Head of caudate nucleus (tissue), 42 donors: ENCODE measurements around the gene PLCG2.
"Not testable (repeated sequence)": the region's sequence is repeated elsewhere in the genome, so short reads cannot be mapped to it uniquely, and the experiment has no call there.

Source experiments
- DNase-seq, 42 donors: peaks; one replicate each; pipeline versions ENCODE4 v3.0.0 to v3.0.0-alpha.2; 2020 to 2021; ENCODE audit warnings: mixed read lengths in 7 of 42
- intact Hi-C: fragments of 100-400 bp; cut with DNase I; formaldehyde crosslinking; loops from one replicate; pipeline ENCODE4 v1.15.0; 2022

PLCG2 gene

DNA sequence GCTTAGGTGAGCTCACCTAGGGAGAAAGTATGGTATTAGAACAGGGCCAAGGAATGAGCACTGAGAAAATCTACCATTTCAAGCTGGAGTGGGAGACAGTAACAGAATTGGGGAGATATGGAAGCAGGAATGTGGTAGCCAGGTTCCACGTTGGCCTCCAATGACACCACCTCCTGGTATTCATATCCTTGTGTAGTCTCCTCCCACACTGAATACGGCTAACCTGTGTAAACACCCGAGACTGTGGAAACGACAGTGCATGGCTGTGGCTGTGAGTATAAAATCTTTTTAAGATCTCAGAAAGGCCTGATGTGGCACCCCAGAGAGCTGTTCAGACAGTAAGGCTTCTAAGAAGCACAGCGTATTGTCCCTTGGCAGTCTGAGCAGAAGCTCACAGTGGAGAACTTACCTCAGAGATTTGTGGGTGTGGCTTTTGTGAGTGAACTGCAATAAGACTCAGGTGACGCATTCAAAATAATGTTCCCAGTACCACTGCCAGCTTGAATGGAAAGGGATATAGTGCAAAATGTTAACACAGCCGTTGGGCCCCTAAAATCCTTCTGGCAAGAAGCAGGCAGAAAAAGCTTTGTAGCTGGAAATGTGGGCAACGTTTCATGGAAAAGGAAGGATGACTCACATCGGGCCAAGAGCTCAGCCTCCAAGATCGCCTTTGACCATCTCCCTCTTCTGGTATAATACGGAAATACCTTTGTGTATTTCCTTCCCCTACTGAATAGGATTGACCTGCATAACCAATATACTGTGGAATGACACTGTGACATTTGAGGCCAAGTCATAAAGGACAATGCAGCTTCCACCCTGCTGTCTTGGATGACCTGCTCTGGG is 217.8 kb downstream of the PLCG2 start:
- DNase-seq, result no peak
- intact Hi-C loops, result no loop called here

DNA sequence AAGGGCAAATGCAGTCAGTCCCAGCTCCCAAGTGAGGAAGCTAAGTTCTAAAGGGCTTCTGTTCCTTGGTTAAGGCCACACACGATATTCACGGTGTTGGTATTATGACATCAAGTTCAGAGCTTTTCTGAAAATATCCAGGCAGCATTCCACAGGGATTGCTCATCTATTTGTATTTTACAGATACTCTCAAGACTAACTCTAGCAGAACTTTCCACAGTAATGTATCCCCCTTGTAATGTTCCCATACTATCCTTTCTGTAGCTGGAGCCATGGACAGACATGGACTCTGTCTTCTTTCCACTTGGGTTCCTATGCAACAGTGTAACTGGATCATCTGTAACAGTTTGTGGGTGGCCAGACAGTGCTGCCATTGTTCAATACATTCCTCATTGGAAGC is 218.6 kb downstream of the PLCG2 start:
- intact Hi-C loops, result no loop called here
- no peak for DNase-seq

- intact Hi-C loops, result no loop called here
These were observed 223.7 kb downstream of the PLCG2 start for GRCh38 chr16:82002831-82003230.

DNA sequence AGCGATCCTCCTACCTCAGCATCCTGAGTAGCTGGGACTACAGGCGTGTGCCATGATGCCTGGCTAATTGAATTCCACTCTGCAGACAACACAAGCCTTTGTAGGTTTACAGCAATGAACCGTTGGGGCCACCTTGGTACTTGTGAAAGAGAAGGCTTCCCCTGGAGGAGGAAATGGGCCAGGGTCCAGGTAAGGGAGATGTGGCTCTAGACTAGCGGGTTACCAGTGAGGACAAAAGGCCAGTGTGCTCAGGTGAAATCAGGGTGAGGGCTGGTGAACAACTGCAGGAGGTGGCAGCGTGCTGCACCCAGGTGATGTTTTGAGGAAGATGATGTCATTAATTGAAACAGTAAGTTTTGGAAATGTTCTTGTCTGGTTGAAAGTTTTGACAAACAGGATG is 225.5 kb downstream of the PLCG2 start:
- no peak for DNase-seq
- intact Hi-C loops, result no loop called here

More at GRCh38 chr16:82002831-82003230, 223.7 kb downstream of the PLCG2 start:
- no peak for DNase-seq

DNA sequence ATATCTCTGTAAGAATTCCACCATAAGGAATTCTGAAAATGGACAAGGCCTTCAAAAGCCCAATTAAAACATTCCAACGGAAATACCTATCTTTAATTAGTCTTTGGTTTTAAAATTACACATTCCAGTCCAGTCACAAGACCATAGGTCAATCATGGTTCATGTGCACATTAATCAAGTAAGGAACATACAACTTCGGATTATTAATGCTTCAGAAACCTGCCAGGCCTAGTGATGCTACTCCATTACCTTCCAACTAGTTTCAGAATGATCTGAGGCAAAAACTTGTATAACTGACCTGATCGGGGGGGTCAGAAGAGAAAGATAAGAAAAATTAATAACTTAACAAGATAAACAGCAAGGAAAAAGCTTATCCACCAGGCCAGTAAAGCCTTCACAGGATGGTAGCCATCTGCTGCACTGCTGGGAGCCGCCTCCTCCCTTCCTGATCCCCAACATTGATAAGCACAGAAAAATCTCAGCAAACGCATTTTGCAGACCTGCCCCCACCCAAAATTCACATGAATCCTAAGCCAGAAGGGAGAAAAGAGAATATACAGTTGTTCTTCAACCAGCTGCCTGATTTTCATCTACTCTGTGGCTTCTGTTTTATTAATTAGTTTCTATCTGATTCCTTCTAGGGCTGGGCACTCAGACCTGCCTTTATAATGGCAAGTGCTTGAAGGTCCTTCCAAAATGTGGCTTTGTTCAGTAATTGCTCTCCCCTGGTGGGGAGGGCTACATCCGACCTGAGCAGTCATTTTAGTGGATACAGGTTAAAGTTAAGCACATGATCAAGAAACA is 226.1 kb downstream of the PLCG2 start:
- no peak for DNase-seq
- intact Hi-C loops, result no loop called here

DNA sequence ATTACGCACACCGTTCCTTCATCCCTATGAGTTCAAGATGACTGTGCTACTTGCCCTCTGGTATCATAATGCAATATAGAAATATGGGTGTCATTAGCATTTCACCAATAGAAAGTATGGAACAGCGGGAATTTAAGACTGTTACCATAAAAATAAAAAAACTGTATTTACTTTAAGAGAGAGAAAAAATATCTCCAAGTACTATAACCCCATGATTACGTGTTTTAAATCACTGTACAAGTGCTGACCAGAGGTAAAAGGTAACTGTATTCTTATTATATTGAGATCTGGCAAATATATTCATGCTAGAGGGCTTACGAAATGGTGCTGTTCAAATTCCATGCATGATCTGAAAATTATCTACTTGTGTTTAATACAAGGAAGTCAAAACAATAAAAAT is 226.9 kb downstream of the PLCG2 start:
- intact Hi-C loops, result no loop called here
- DNase-seq, result no peak

DNA sequence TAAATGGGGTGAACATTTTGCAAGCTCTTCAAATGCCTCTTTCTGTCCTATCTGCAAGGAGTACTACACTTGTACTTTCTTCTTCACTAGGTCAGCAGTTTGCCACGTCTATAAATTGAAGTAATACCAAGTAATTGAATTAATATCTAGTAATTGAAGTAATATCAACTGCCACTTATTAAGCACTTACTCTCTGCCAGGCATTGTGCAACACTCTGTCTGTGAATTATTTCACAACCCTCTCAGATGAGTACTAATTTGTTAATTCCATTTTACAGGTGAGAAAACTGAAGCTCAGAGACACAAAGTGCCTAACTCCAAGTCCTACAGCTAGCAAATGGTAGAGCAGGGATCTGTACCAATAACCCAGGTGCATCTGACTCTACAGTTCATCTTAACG is 228.1 kb downstream of the PLCG2 start:
- no peak for DNase-seq
- intact Hi-C loops, result no loop called here

GRCh38 chr16:82008957-82009592 is 230.0 kb downstream of the PLCG2 start:
- intact Hi-C loops, result no loop called here

GRCh38 chr16:82009789-82010188 is 230.7 kb downstream of the PLCG2 start:
- DNase-seq, intact Hi-C loops: not testable (repeated sequence)

More at GRCh38 chr16:82008957-82009592, 230.0 kb downstream of the PLCG2 start:
- no peak for DNase-seq

DNA sequence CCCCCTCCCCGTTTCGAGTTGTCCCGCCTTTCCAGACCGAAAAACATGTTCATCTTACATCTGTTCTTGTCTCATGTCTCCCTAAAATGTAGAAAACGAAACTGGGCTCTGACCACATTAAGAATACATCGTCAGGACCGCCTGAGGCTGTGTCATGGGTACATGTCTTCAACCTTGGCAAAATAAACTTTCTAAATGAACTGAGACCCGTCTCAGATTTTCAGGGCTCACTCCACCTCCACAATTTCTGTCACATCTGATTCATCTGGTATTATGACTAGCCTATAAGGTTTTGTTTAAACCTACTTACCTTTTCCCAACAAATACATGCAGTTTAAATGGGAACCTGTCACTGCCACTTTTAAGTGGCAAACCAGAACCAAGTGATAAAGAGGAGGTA is 231.6 kb downstream of the PLCG2 start:
- intact Hi-C loops, result no loop called here
- DNase-seq, result no peak

GRCh38 chr16:82011199-82011641 is 232.1 kb downstream of the PLCG2 start, which contains the start of gene SDR42E1:
Gene SDR42E1, minus strand, starts transcription at chr16:82011470. Its CDS starts 10,612 bp downstream, at chr16:82000858.
- DNase-seq, result peak in 5 of 42 donors; percentile 12 to 44 (median 24)
- intact Hi-C loops, result no loop called here
